ENCODE data around the gene ARFGAP1. TPM values are rescaled to one million over a fixed set of nuclear protein-coding genes. Genes with fewer than 3 reads are reported as not detected.

Gene ARFGAP1
- total and polyA plus RNA-seq, 2 of the 4 experiments (the other 2 are of a cell fraction): 59.1 to 194 TPM

GRCh38 chr20:63230800-63231268 is 41.8 kb upstream of the ARFGAP1 start:
- H2AK5ac ChIP-seq (ENCODE audit: low read depth, low read length): peak overlapping the region; percentile 49; the same call in 1 of the 2 replicates
- H3K14ac ChIP-seq (replicated peaks; ENCODE audit: low read depth, low read length): no peak overlapping the region; the same call in 1 of the 2 replicates
- ATAC-seq (ENCODE audit: low read depth): peak; percentile 50
- H3K27ac ChIP-seq (ENCODE audit: insufficient read depth, low read length): no peak overlapping the region
- peak overlapping the region; percentile 51; the same call in 1 of the 2 replicates for H4K5ac ChIP-seq (ENCODE audit: low read depth, low read length)
- H2BK20ac ChIP-seq (ENCODE audit: low read depth, low read length): peak overlapping the region; percentile 67
- peak overlapping the region; percentile 69 for H3K4ac ChIP-seq (ENCODE audit: low read depth, low read length)
- no peaks in the 10 kb centered on the region for H3K27me3 ChIP-seq (ENCODE audit: control insufficient read depth, insufficient read depth, low read length)
- H3K4me3 ChIP-seq (ENCODE audit: insufficient read depth, low read depth, low read length): no peak overlapping the region
- 47% methylated on average over 3 of the region's 17 CpGs; no CpG with 5 or more reads in 1 of the 2 experiments for WGBS, 2 experiments (ENCODE audit: extremely low coverage in 2 of 2, insufficient read length in 1 of 2)
- peaks cover 22% of the 10 kb centered on the region for H3K4me1 ChIP-seq (ENCODE audit: control insufficient read depth, insufficient read depth, low read length)
- H3K9ac ChIP-seq (ENCODE audit: low read depth, low read length): 0 out of 2 replicates have a peak overlapping the region, but pooled peaks have one; percentile 13
- H2AFZ ChIP-seq (replicated peaks; ENCODE audit: low read length, poor library complexity): peak overlapping the region; percentile 61
- in situ Hi-C loops (cut with MboI; ENCODE audit: low sequenced_read_pairs) (loop anchor here (5.0 kb wide), 1 partner anchor 41 kb away; the partner anchor contains the start of gene ARFGAP1), dilution Hi-C loops (cut with HindIII; ENCODE audit: low sequenced_read_pairs, unreplicated experiment) (no loop called here), intact Hi-C loops (cut with micrococcal nuclease) (loop anchor here (5.0 kb wide), 1 partner anchor 41 kb away; the partner anchor contains the start of gene ARFGAP1)
- H2BK120ac ChIP-seq (ENCODE audit: low read depth, low read length): 0 out of 2 replicates have a peak overlapping the region, but pooled peaks have one; percentile 26
- ChIA-PET CTCF (no interaction called here), POLR2A (ENCODE audit: unreplicated experiment) (no interaction called here)
- no peaks in the 10 kb centered on the region for H3K36me3 ChIP-seq (ENCODE audit: control insufficient read depth, insufficient read depth, low read length)
- H3K4me2 ChIP-seq (ENCODE audit: low read depth, low read length): no peak overlapping the region; the same call in 1 of the 2 replicates
- peaks cover 10% of the 10 kb centered on the region; the same call in 1 of the 2 replicates for H3K9me1 ChIP-seq (ENCODE audit: insufficient read depth, low read length)
- H3K23ac ChIP-seq (ENCODE audit: low read depth, low read length): no peak overlapping the region
- no peak overlapping the region for H3K56ac ChIP-seq (ENCODE audit: extremely low read depth, insufficient read depth, low read length)
- no peak overlapping the region for H2BK5ac ChIP-seq (ENCODE audit: low read depth, low read length, poor library complexity, severe bottlenecking)
- no peaks in the 10 kb centered on the region for H3K79me1 ChIP-seq (ENCODE audit: low read depth in 1 of 2, low read length in 2 of 2)
- peak overlapping the region; percentile 19 for H4K91ac ChIP-seq (ENCODE audit: insufficient read depth, low read depth, low read length)
- no peak overlapping the region for H3K18ac ChIP-seq (ENCODE audit: low read depth, low read length)
- H4K20me1 ChIP-seq (ENCODE audit: insufficient read depth, low read length): peaks cover 3% of the 10 kb centered on the region; the same call in 1 of the 2 replicates
- H4K8ac ChIP-seq (ENCODE audit: low read depth in 2 of 2, low read length in 2 of 2): peak overlapping the region in 1 of 2 experiments; percentile 49; a peak in 1 of 4 replicates
- BruUV-seq (replicated peaks): no TSS peak
- H2AK9ac ChIP-seq (replicated peaks; ENCODE audit: low read depth, low read length, poor library complexity): peak overlapping the region; percentile 44
- 0 out of 3 replicates have a peak overlapping the region, but pooled peaks have one; percentile 40 for H2BK15ac ChIP-seq (ENCODE audit: low read depth, low read length)
- peak; percentile 60 for DNase-seq
- no peaks in the 10 kb centered on the region for H3K9me3 ChIP-seq (ENCODE audit: control insufficient read depth, insufficient read depth, low read length)
- TF ChIP-seq MAFK (IDR thresholded peaks at IDR 0.05; ENCODE audit: low read depth, low read length): no peak
- peak; percentile 48 for TF ChIP-seq RAD21 (IDR thresholded peaks at IDR 0.05; ENCODE audit: low read length)
- no peak for TF ChIP-seq BHLHE40 (IDR thresholded peaks at IDR 0.05; ENCODE audit: low read depth, low read length)
- no peak for TF ChIP-seq RCOR1 (IDR thresholded peaks at IDR 0.05; ENCODE audit: insufficient replicate concordance, low read length)
- no peak for TF ChIP-seq USF2 (IDR thresholded peaks at IDR 0.05; ENCODE audit: low read depth, low read length)
- no peak for TF ChIP-seq RFX5 (IDR thresholded peaks at IDR 0.05; ENCODE audit: low read depth, low read length)
- TF ChIP-seq CHD1 (IDR thresholded peaks at IDR 0.05; ENCODE audit: low read depth, low read length): no peak
- TF ChIP-seq NFE2L2 (IDR thresholded peaks at IDR 0.05; ENCODE audit: low read depth, low read length): no peak
- no peak for TF ChIP-seq ELK1 (IDR thresholded peaks at IDR 0.05; ENCODE audit: borderline replicate concordance, low read depth, low read length)
- TF ChIP-seq CEBPB (IDR thresholded peaks at IDR 0.05; ENCODE audit: low read depth, low read length): no peak
- no peak for TF ChIP-seq SMC3 (IDR thresholded peaks at IDR 0.05; ENCODE audit: low read depth, low read length)
- peak; percentile 9; the same call in 1 of the 2 replicates for TF ChIP-seq POLR2A (IDR thresholded peaks at IDR 0.05; ENCODE audit: low read depth, low read length)
- TF ChIP-seq MXI1 (IDR thresholded peaks at IDR 0.05; ENCODE audit: borderline replicate concordance, low read depth, low read length): no peak
- TF ChIP-seq MAZ (IDR thresholded peaks at IDR 0.05; ENCODE audit: borderline replicate concordance, low read depth, low read length): no peak
- peak; percentile 57 for TF ChIP-seq CTCF (conservative IDR thresholded peaks at IDR 0.05; ENCODE audit: low read depth, low read length)
